OCI-LY7 (cell line): ENCODE data around the gene VWA5B1. TPM values are rescaled to one million over a fixed set of nuclear protein-coding genes. Genes with fewer than 3 reads are reported as not detected.

Experiments used
- BruUV-seq: library from RNA; stranded (reverse); fragments of 400-500 nt; replicated peaks from 2 replicates; lab custom pipeline; 2021; lab: Mats Ljungman, UMichigan
- CTCF ChIA-PET: fragments of 300-600 bp; sonication (Branson Sonifier 250); formaldehyde crosslinking; loops from one replicate; lab custom pipeline; 2022; ENCODE audit warnings: antibody characterized with exemption; ENCODE audit not compliant: unreplicated experiment; lab: Charles Lee
- POLR2A ChIA-PET: fragments of 300-600 bp; sonication (Branson Sonifier 250); formaldehyde crosslinking; loops from one replicate; lab custom pipeline; 2022; ENCODE audit warnings: antibody characterized with exemption; lab: Charles Lee
- DNase-seq: peaks from one replicate; pipeline ENCODE4 v3.0.0-alpha.2; 2015; ENCODE audit warnings: low spot score
- H2AFZ ChIP-seq: fragments of 200-600 bp; sonication (generic), shearing (Covaris generic); 2 replicates; pipeline ENCODE4 v1.6.1; 2014; ENCODE audit warnings: mild to moderate bottlenecking, antibody characterized with exemption, low read length, moderate library complexity
- H3K27ac ChIP-seq: fragments of 200-600 bp; sonication (generic); 2 replicates; pipeline ENCODE4 v1.5.1; 2014; ENCODE audit warnings: mixed run types, low read depth, mild to moderate bottlenecking, moderate library complexity, low read length, inconsistent platforms; ENCODE audit not compliant: poor library complexity, severe bottlenecking
- H3K36me3 ChIP-seq: fragments of 200-600 bp; sonication (generic); 2 replicates; pipeline ENCODE4 v1.6.1; 2014; ENCODE audit warnings: mild to moderate bottlenecking, antibody characterized with exemption, low read length, moderate library complexity, mixed read lengths; ENCODE audit not compliant: insufficient read depth
- H3K4me1 ChIP-seq: fragments of 200-600 bp; sonication (generic); 2 replicates; pipeline ENCODE4 v1.5.1; 2014; ENCODE audit warnings: mild to moderate bottlenecking, low read length; ENCODE audit not compliant: insufficient read depth, poor library complexity, severe bottlenecking
- H3K4me2 ChIP-seq: fragments of 200-600 bp; sonication (generic); 2 replicates; pipeline ENCODE4 v1.6.1; 2014; ENCODE audit warnings: mild to moderate bottlenecking, low read length
- H3K4me3 ChIP-seq: fragments of 200-600 bp; sonication (generic); 2 replicates; pipeline ENCODE4 v1.5.1; 2014; ENCODE audit warnings: mild to moderate bottlenecking, low read depth, low read length; ENCODE audit not compliant: poor library complexity, severe bottlenecking
- H3K79me2 ChIP-seq: fragments of 200-600 bp; sonication (generic); 2 replicates; pipeline ENCODE4 v1.6.1; 2016; ENCODE audit warnings: low read depth, mild to moderate bottlenecking, low read length, moderate library complexity, mixed read lengths; ENCODE audit not compliant: insufficient read depth
- H3K9me2 ChIP-seq: fragments of 200-600 bp; sonication (generic); 2 replicates; pipeline ENCODE4 v1.6.1; 2016; ENCODE audit warnings: mild to moderate bottlenecking, low read length, mixed read lengths; ENCODE audit not compliant: insufficient read depth
- H3K9me3 ChIP-seq: fragments of 200-600 bp; sonication (generic); 2 replicates; pipeline ENCODE4 v1.6.1; 2014; ENCODE audit warnings: mild to moderate bottlenecking, mixed run types, low read length, mixed read lengths
- H4K20me1 ChIP-seq: fragments of 200-600 bp; sonication (generic); 2 replicates; pipeline ENCODE4 v1.6.1; 2014; ENCODE audit warnings: mild to moderate bottlenecking, antibody characterized with exemption, low read length, moderate library complexity, mixed read lengths; ENCODE audit not compliant: insufficient read depth
- EZH2phosphoT487 ChIP-seq: fragments of 200-600 bp; sonication (generic); IDR thresholded peaks from 2 replicates; pipeline ENCODE4 v1.6.1; 2018; ENCODE audit warnings: low read depth, borderline replicate concordance, mild to moderate bottlenecking, mixed run types, antibody characterized with exemption, low read length, moderate library complexity, mixed read lengths
- intact Hi-C: fragments of 100-400 bp; cut with micrococcal nuclease; formaldehyde crosslinking; loops from one replicate; pipeline ENCODE4 v1.10.0; 2022; ENCODE audit not compliant: unreplicated experiment
- total RNA-seq, 2 experiments: library from RNA; depleted of rRNA in 1 of 2; stranded (reverse); fragments of >200 nt in 1 of 2; shearing (Covaris generic) in 1 of 2; gene quantifications; 2 replicates each; pipeline ENCODE4 v1.2.3, GENCODE V29; 2014 to 2022
- TF ChIP-seq, protein P1 (sequence below): fragments of 200-600 bp; sonication (generic); conservative IDR thresholded peaks from 2 replicates; pipeline ENCODE4 v1.5.1; 2014; ENCODE audit warnings: mild to moderate bottlenecking, antibody characterized with exemption, low read length, moderate library complexity, mixed read lengths

The VWA5B1 gene
- total RNA-seq, 2 experiments from 2014 or later, result 0.19 to 0.25 TPM

DNA sequence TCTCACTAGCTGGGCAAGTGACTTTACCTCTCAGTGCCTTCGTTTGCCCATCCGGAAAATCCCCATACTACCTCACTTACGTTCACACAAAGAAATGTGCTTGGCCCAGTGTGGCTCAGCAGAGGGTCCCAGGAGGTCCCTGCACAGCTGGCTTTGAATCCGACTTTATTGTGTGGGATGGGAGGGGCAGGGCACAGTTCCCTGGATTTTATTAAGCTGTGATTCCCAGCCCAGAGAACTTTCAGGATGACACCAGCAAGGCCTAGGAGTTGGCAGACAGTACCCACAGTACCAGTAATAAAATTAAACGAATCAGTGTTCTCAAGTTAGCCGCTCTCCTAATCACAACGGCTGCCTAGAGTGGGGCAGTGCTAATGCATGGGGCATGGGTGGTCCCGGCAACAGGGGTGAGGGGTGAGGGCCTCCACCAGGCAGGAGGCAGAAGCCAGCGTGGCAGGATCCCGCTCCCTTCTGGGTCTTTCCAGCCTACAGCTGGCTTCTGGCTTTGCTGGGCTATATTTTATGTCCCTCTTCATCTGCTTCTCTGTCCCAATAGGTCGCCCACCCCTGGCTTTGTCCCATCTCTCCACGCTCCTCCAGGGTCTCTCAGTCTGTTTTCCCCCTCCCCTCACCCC lies 74.9 kb downstream of the VWA5B1 start:
- ChIA-PET CTCF (no interaction called here), POLR2A (no interaction called here)
- Histone ChIP-seq H3K4me3 (no peak overlapping the region), H3K4me1 (peaks cover 19% of the 10 kb centered on the region), H2AFZ (no peak overlapping the region), H3K27ac (no peak overlapping the region), H3K9me2 (no peaks in the 10 kb centered on the region), H4K20me1 (no peaks in the 10 kb centered on the region), H3K4me2 (no peak overlapping the region), H3K9me3 (no peaks in the 10 kb centered on the region), H3K79me2 (no peaks in the 10 kb centered on the region), H3K36me3 (no peaks in the 10 kb centered on the region)
- no TSS peak for BruUV-seq
- no peak for DNase-seq
- intact Hi-C loops, result no loop called here
- TF ChIP-seq EZH2phosphoT487, result no peak
- TF ChIP-seq, protein P1, sequence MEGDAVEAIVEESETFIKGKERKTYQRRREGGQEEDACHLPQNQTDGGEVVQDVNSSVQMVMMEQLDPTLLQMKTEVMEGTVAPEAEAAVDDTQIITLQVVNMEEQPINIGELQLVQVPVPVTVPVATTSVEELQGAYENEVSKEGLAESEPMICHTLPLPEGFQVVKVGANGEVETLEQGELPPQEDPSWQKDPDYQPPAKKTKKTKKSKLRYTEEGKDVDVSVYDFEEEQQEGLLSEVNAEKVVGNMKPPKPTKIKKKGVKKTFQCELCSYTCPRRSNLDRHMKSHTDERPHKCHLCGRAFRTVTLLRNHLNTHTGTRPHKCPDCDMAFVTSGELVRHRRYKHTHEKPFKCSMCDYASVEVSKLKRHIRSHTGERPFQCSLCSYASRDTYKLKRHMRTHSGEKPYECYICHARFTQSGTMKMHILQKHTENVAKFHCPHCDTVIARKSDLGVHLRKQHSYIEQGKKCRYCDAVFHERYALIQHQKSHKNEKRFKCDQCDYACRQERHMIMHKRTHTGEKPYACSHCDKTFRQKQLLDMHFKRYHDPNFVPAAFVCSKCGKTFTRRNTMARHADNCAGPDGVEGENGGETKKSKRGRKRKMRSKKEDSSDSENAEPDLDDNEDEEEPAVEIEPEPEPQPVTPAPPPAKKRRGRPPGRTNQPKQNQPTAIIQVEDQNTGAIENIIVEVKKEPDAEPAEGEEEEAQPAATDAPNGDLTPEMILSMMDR, result no peak

DNA sequence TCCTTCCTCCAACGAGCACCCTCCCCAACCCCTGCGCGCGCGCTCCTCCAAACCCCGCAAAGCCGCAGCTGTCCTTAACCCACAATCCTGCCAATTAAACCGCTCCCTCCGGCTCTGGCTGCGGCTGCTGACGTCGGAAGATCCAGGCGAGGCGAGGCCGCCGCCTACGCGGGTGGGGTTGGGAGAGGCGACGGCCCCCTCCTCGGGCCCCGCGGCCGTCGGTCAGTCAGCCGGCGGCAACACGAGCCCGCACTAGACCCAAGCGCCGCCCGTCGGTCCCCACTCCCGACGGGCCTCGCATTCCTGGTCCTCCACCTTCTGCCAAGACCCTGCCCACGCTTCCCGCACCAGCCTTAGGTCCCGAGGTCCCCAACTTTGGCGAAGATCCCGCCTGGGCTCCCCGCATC lies 75.4 kb downstream of the VWA5B1 start:
- Histone ChIP-seq H4K20me1 (no peaks in the 10 kb centered on the region), H3K79me2 (no peaks in the 10 kb centered on the region), H3K4me3 (no peak overlapping the region), H3K36me3 (no peaks in the 10 kb centered on the region), H3K27ac (no peak overlapping the region), H3K4me2 (no peak overlapping the region), H3K4me1 (peaks cover 14% of the 10 kb centered on the region), H3K9me2 (no peaks in the 10 kb centered on the region), H2AFZ (no peak overlapping the region), H3K9me3 (no peaks in the 10 kb centered on the region)
- BruUV-seq, result no TSS peak
- ChIA-PET POLR2A (no interaction called here), CTCF (no interaction called here)
- intact Hi-C loops, result no loop called here
- no peak for TF ChIP-seq EZH2phosphoT487
- TF ChIP-seq, protein P1, result no peak
- no peak for DNase-seq

DNA sequence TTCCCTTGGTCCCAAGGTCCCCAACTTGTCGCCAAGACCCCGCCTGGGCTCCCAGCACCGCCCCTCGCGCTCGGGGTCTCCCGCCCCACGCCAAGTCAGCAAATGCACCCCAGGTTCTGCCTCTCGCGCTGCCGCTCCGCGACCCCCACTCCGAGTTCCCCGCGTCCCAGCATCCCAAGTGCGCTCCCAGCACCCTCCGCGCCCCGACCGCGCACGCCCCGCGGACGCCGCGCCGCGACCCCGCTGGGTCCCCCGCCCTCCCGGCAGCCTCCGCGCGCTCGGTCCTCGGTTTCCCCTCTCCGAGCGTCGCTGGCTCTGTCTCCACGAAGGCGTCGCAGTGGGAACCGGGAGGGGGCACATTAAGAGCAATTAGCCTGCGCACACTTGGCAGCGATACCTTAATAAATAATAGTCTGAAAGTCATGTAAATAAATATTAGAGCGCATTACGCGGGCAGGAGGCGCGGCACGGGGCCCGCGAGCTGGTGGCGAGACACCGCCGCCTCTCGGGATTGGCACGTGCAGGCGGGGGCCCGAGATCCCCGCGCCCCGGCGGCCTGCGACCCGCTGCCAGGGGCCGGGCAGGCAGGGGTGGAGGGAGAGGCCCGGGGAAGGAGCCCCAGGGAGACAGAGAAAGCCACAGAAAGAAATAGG lies 75.9 kb downstream of the VWA5B1 start:
- no peak overlapping the region for H2AFZ ChIP-seq
- H3K79me2 ChIP-seq, result no peaks in the 10 kb centered on the region
- CTCF ChIA-PET, result no interaction called here
- H3K4me2 ChIP-seq, result no peak overlapping the region
- H3K4me1 ChIP-seq, result peaks cover 9% of the 10 kb centered on the region
- no TSS peak for BruUV-seq
- no peaks in the 10 kb centered on the region for H4K20me1 ChIP-seq
- no peaks in the 10 kb centered on the region for H3K9me2 ChIP-seq
- H3K9me3 ChIP-seq, result no peaks in the 10 kb centered on the region
- TF ChIP-seq, protein P1, result no peak
- no peak for TF ChIP-seq EZH2phosphoT487
- POLR2A ChIA-PET, result no interaction called here
- no peak overlapping the region for H3K4me3 ChIP-seq
- no peak for DNase-seq
- H3K36me3 ChIP-seq, result no peaks in the 10 kb centered on the region
- H3K27ac ChIP-seq, result no peak overlapping the region
- intact Hi-C loops, result no loop called here
